A549 (cell line): Measurements from ENCODE around the gene KDM6B.

Experiments
- BHLHE40 ChIP-seq: IDR thresholded peaks from 2 replicates; pipeline ENCODE4 v1.6.1; 2012; ENCODE audit warnings: low read depth, low read length, inconsistent platforms
- CBX2 ChIP-seq: fragments of 200-600 bp; sonication (generic); IDR thresholded peaks from 2 replicates; pipeline ENCODE4 v1.6.1; 2016; ENCODE audit warnings: low read depth, mild to moderate bottlenecking, borderline replicate concordance
- CEBPB ChIP-seq, 2 experiments: fragments of >200 bp in 1 of 2; sonication (Bioruptor Twin) in 1 of 2; formaldehyde crosslinking in 1 of 2; IDR thresholded peaks; 2 replicates each; pipeline ENCODE4 v1.6.1; 2012 to 2016
- ELK1 ChIP-seq: fragments of 150-350 bp; IDR thresholded peaks from 2 replicates; pipeline ENCODE4 v1.6.1; 2014; ENCODE audit warnings: low read depth, mild to moderate bottlenecking, low read length
- JUNB ChIP-seq: fragments of >200 bp; sonication (Bioruptor Twin); formaldehyde crosslinking; IDR thresholded peaks from 2 replicates; pipeline ENCODE4 v1.6.1; 2016
- NR3C1 ChIP-seq: fragments of >200 bp; sonication (Bioruptor Twin); formaldehyde crosslinking; IDR thresholded peaks from 3 replicates; pipeline ENCODE4 v1.6.1; 2017
- POLR2A ChIP-seq: IDR thresholded peaks from 2 replicates; pipeline ENCODE4 v1.6.1; 2012; ENCODE audit warnings: mild to moderate bottlenecking, low read length
- RAD21 ChIP-seq, 2 experiments: fragments of >200 bp in 1 of 2; sonication (Bioruptor Twin) in 1 of 2; formaldehyde crosslinking in 1 of 2; IDR thresholded peaks in 1 of 2; conservative IDR thresholded peaks in 1 of 2; 2 replicates in 1 of 2; 3 replicates in 1 of 2; pipeline ENCODE4 v1.6.1; 2012 to 2018; ENCODE audit warnings: inconsistent platforms in 1 of 2
- TFCP2L1 ChIP-seq: fragments of 250-450 bp; sonication (Bioruptor Pico); IDR thresholded peaks from 2 replicates; pipeline ENCODE4 v1.5.0; 2021; ENCODE audit warnings: mild to moderate bottlenecking
- TF ChIP-seq, protein P1 (sequence below): fragments of >200 bp; sonication (Bioruptor Twin); formaldehyde crosslinking; IDR thresholded peaks from 3 replicates; pipeline ENCODE4 v1.5.1; 2016

- TF ChIP-seq RAD21 (conservative IDR thresholded peaks at IDR 0.05 in 1 of 2, IDR thresholded peaks at IDR 0.05 in 1 of 2) (no peak), CEBPB (IDR thresholded peaks at IDR 0.05) (no peak), JUNB (peak; percentile 52; the same call in 1 of the 2 replicates), POLR2A (no peak), TFCP2L1 (CRISPR knock-in tag) (peak; percentile 86), CBX2 (no peak), BHLHE40 (no peak), NR3C1 (no peak), ELK1 (no peak)
- TF ChIP-seq, protein P1, sequence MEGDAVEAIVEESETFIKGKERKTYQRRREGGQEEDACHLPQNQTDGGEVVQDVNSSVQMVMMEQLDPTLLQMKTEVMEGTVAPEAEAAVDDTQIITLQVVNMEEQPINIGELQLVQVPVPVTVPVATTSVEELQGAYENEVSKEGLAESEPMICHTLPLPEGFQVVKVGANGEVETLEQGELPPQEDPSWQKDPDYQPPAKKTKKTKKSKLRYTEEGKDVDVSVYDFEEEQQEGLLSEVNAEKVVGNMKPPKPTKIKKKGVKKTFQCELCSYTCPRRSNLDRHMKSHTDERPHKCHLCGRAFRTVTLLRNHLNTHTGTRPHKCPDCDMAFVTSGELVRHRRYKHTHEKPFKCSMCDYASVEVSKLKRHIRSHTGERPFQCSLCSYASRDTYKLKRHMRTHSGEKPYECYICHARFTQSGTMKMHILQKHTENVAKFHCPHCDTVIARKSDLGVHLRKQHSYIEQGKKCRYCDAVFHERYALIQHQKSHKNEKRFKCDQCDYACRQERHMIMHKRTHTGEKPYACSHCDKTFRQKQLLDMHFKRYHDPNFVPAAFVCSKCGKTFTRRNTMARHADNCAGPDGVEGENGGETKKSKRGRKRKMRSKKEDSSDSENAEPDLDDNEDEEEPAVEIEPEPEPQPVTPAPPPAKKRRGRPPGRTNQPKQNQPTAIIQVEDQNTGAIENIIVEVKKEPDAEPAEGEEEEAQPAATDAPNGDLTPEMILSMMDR: no peak
Measured at GRCh38 chr17:7842380-7843256, 8.6 kb downstream of the KDM6B start.
